NCI-H526 treated with DMSO at 0.1 percent for 48 hours (cell line): ENCODE data around the gene ST6GALNAC2.
A peak's percentile ranks its signal among the peaks of the same experiment; 100 is the strongest.

Source experiments
- DNase-seq: peaks from one replicate; lab custom pipeline; 2025; lab: John Stamatoyannopoulos, UW

Gene ST6GALNAC2

GRCh38 chr17:76599694-76600460 lies 14.2 kb upstream of the ST6GALNAC2 start:
- DNase-seq, result no peak

GRCh38 chr17:76598004-76598439 lies 12.4 kb upstream of the ST6GALNAC2 start:
- DNase-seq, result no peak

GRCh38 chr17:76597156-76598003 lies 11.7 kb upstream of the ST6GALNAC2 start:
- peak; percentile 16 for DNase-seq

GRCh38 chr17:76594690-76595089 lies 9.0 kb upstream of the ST6GALNAC2 start:
- DNase-seq, result no peak

- no peak for DNase-seq
Observed at GRCh38 chr17:76593959-76594358, 8.3 kb upstream of the ST6GALNAC2 start.

- no peak for DNase-seq
Observed at GRCh38 chr17:76593384-76593826, 7.7 kb upstream of the ST6GALNAC2 start.

GRCh38 chr17:76588182-76588581 lies 2.5 kb upstream of the ST6GALNAC2 start:
- no peak for DNase-seq

GRCh38 chr17:76586741-76587487 lies 1.3 kb upstream of the ST6GALNAC2 start:
- DNase-seq, result peak; percentile 77

GRCh38 chr17:76585033-76585648 lies 519 bp downstream of the ST6GALNAC2 start:
- DNase-seq, result no peak

GRCh38 chr17:76584427-76585032 lies 1.1 kb downstream of the ST6GALNAC2 start:
- no peak for DNase-seq

- DNase-seq, result no peak
Observed at GRCh38 chr17:76582660-76583059, 3.0 kb downstream of the ST6GALNAC2 start.

- DNase-seq, result no peak
Observed at GRCh38 chr17:76581515-76581914, 4.1 kb downstream of the ST6GALNAC2 start.

GRCh38 chr17:76579281-76579680 lies 6.4 kb downstream of the ST6GALNAC2 start:
- no peak for DNase-seq

- DNase-seq, result no peak
Observed at GRCh38 chr17:76578376-76578775, 7.3 kb downstream of the ST6GALNAC2 start.

GRCh38 chr17:76577876-76578275 lies 7.8 kb downstream of the ST6GALNAC2 start:
- DNase-seq, result no peak

GRCh38 chr17:76576189-76576588 lies 9.5 kb downstream of the ST6GALNAC2 start:
- no peak for DNase-seq

GRCh38 chr17:76575570-76575969 lies 10.1 kb downstream of the ST6GALNAC2 start:
- DNase-seq, result no peak

- no peak for DNase-seq
Observed at GRCh38 chr17:76574166-76574565, 11.5 kb downstream of the ST6GALNAC2 start.

- DNase-seq, result no peak
Observed at GRCh38 chr17:76573096-76573495, 12.6 kb downstream of the ST6GALNAC2 start.

- no peak for DNase-seq
Observed at GRCh38 chr17:76572201-76572910, 13.3 kb downstream of the ST6GALNAC2 start.
